Smooth muscle cell (in vitro differentiated cells): Measurements from ENCODE around the gene DNAI2. TPM values are rescaled to one million over a fixed set of nuclear protein-coding genes. Genes with fewer than 3 reads are reported as not detected.
"Not testable (repeated sequence)": the region's sequence is repeated elsewhere in the genome, so short reads cannot be mapped to it uniquely, and the experiment has no call there.

Experiments
- DNase-seq: peaks from one replicate; lab custom pipeline; 2025; ENCODE audit not compliant: unreplicated experiment; lab: John Stamatoyannopoulos, UW
- H2AFZ ChIP-seq: fragments of 200-600 bp; sonication (generic); 2 replicates; pipeline ENCODE4 v1.6.0; 2016; ENCODE audit warnings: antibody characterized with exemption, low read depth, mild to moderate bottlenecking
- H3F3A ChIP-seq: fragments of 200-600 bp; sonication (generic); 2 replicates; pipeline ENCODE4 v1.6.0; 2017; ENCODE audit warnings: antibody characterized with exemption, low read depth
- H3K27ac ChIP-seq: fragments of 200-600 bp; sonication (generic); 2 replicates; pipeline ENCODE4 v1.5.1; 2016; ENCODE audit warnings: low read depth, mild to moderate bottlenecking
- H3K27me3 ChIP-seq: fragments of 200-600 bp; sonication (generic); 2 replicates; pipeline ENCODE4 v1.6.1; 2016; ENCODE audit warnings: low read depth, mild to moderate bottlenecking
- H3K36me3 ChIP-seq: fragments of 200-600 bp; sonication (generic); 2 replicates; pipeline ENCODE4 v1.5.1; 2016; ENCODE audit warnings: low read depth
- H3K4me1 ChIP-seq: fragments of 200-600 bp; sonication (generic); 2 replicates; pipeline ENCODE4 v1.5.1; 2016; ENCODE audit warnings: low read depth
- H3K4me2 ChIP-seq: fragments of 200-600 bp; sonication (generic); 2 replicates; pipeline ENCODE4 v1.6.0; 2016; ENCODE audit warnings: mild to moderate bottlenecking
- H3K4me3 ChIP-seq: fragments of 200-600 bp; sonication (generic); 2 replicates; pipeline ENCODE4 v1.5.1; 2016; ENCODE audit warnings: mild to moderate bottlenecking
- H3K79me2 ChIP-seq: fragments of 200-600 bp; sonication (generic); 2 replicates; pipeline ENCODE4 v1.6.0; 2016; ENCODE audit warnings: low read depth, mild to moderate bottlenecking
- H3K9ac ChIP-seq: fragments of 200-600 bp; sonication (generic); 2 replicates; pipeline ENCODE4 v1.6.0; 2016; ENCODE audit warnings: low read depth
- H3K9me3 ChIP-seq: fragments of 200-600 bp; sonication (generic); replicated peaks from 2 replicates; pipeline ENCODE4 v1.5.1; 2016; ENCODE audit warnings: low read depth
- H4K20me1 ChIP-seq: fragments of 200-600 bp; sonication (generic); 2 replicates; pipeline ENCODE4 v1.6.0; 2016; ENCODE audit warnings: low read depth
- WGBS: methylation state at CpG from one replicate; pipeline ENCODE4 v1.1.7; 2016; ENCODE audit warnings: low lambda C conversion rate; 5-methylcytosine and 5-hydroxymethylcytosine counted together
- polyA plus RNA-seq: library from polyadenylated mRNA; unstranded; fragments of >200 nt; fragmentation: Nextera tagmentation; extraction: Ambion mirVana; gene quantifications from 2 replicates; pipeline ENCODE4 v1.2.1, GENCODE V29; 2016
- total RNA-seq: library from RNA; depleted of rRNA; stranded (reverse); fragments of >200 nt; gene quantifications from 2 replicates; pipeline ENCODE4 v1.2.3, GENCODE V29; 2014
- TF ChIP-seq, protein P1 (sequence below): fragments of 200-600 bp; sonication (generic); IDR thresholded peaks from 2 replicates; pipeline ENCODE4 v1.5.1; 2017; ENCODE audit warnings: borderline replicate concordance, mild to moderate bottlenecking, antibody characterized with exemption; ENCODE audit not compliant: insufficient read depth, poor library complexity, severe bottlenecking

The DNAI2 gene
- total and polyA plus RNA-seq, 2 experiments from 2014 or later, result not detected

DNA sequence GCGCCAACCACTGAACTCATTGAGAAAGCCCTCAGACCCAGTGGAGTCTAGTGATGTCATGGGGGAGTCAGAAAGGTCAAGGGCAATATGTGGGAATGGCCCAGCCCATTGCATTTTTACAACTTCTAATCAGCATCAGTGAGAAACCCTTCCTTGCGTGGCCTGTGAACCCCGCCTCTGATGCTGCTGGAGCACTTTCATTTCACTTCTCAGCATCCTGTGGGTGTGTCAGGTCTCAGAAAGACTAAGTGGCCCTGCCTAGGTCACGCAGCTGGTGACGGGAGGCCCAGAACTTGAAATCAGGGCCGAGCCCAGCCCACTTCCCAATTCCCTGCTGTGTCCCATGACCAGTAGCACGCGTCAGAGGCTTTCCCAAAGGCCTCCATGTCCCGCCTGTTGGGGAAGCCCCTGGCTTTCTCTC lies 6.1 kb downstream of the DNAI2 start:
- 87% methylated on average over 9 of the region's 9 CpGs for WGBS
- H3K9me3 ChIP-seq, result no peaks in the 10 kb centered on the region
- no peak overlapping the region for H3K9ac ChIP-seq
- H3K79me2 ChIP-seq, result no peaks in the 10 kb centered on the region
- H3K4me3 ChIP-seq, result no peak overlapping the region
- no peaks in the 10 kb centered on the region for H4K20me1 ChIP-seq
- peaks cover 21% of the 10 kb centered on the region for H3K27me3 ChIP-seq
- no peaks in the 10 kb centered on the region for H3K36me3 ChIP-seq
- H2AFZ ChIP-seq, result no peak overlapping the region
- H3K4me1 ChIP-seq, result peaks cover 10% of the 10 kb centered on the region
- no peaks in the 10 kb centered on the region for H3F3A ChIP-seq
- no peak overlapping the region for H3K27ac ChIP-seq
- no peak for DNase-seq
- TF ChIP-seq, protein P1, sequence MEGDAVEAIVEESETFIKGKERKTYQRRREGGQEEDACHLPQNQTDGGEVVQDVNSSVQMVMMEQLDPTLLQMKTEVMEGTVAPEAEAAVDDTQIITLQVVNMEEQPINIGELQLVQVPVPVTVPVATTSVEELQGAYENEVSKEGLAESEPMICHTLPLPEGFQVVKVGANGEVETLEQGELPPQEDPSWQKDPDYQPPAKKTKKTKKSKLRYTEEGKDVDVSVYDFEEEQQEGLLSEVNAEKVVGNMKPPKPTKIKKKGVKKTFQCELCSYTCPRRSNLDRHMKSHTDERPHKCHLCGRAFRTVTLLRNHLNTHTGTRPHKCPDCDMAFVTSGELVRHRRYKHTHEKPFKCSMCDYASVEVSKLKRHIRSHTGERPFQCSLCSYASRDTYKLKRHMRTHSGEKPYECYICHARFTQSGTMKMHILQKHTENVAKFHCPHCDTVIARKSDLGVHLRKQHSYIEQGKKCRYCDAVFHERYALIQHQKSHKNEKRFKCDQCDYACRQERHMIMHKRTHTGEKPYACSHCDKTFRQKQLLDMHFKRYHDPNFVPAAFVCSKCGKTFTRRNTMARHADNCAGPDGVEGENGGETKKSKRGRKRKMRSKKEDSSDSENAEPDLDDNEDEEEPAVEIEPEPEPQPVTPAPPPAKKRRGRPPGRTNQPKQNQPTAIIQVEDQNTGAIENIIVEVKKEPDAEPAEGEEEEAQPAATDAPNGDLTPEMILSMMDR, result no peak
- H3K4me2 ChIP-seq, result no peak overlapping the region

DNA sequence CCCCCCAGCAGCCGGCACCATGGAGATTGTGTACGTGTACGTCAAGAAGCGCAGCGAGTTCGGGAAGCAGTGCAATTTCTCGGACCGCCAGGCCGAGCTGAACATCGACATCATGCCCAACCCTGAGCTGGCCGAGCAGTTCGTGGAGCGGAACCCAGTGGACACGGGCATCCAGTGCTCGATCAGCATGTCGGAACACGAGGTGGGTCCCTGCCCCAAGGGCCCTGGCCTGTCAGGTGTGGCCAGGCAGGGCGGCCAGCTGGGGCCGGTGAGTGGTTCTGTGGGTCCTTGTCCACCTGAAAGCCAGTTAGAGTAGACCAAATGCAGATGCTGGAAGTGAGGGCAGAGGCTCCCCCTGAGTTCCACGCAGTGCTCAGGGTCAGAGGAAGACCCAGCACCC lies 7.8 kb downstream of the DNAI2 start:
- Histone ChIP-seq H4K20me1 (no peaks in the 10 kb centered on the region), H3K27ac (no peak overlapping the region), H3K9me3 (no peaks in the 10 kb centered on the region), H3F3A (no peaks in the 10 kb centered on the region), H3K27me3 (peaks cover 19% of the 10 kb centered on the region), H2AFZ (no peak overlapping the region), H3K79me2 (no peaks in the 10 kb centered on the region), H3K4me1 (peaks cover 3% of the 10 kb centered on the region), H3K4me3 (no peak overlapping the region), H3K9ac (no peak overlapping the region), H3K36me3 (no peaks in the 10 kb centered on the region), H3K4me2 (no peak overlapping the region)
- no peak for DNase-seq
- TF ChIP-seq, protein P1, result no peak
- 94% methylated on average over 18 of the region's 20 CpGs for WGBS

DNA sequence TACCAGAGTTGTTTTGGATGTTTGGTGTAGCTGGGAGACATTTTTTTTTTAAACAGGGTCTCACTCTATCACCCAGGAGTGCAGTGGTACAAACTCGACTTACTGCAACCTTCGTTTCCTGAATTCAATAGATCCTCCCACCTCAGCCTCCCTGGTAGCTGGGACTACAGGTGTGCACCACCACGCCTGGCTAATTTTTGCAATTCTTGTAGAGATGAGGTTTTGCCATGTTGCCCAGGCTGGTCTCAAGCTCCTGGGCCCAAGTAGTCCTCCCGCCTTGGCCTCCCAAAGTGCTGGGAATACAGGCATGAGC lies 8.2 kb downstream of the DNAI2 start:
- H3K9me3 ChIP-seq, H3K36me3 ChIP-seq, H3K4me3 ChIP-seq, H3K4me1 ChIP-seq, H3K79me2 ChIP-seq, H3K4me2 ChIP-seq, H3F3A ChIP-seq, H4K20me1 ChIP-seq, DNase-seq, H3K27ac ChIP-seq, H2AFZ ChIP-seq, H3K9ac ChIP-seq: not testable (repeated sequence)
- WGBS, result 97% methylated on average over 4 of the region's 4 CpGs
- H3K27me3 ChIP-seq, result peaks cover 19% of the 10 kb centered on the region

DNA sequence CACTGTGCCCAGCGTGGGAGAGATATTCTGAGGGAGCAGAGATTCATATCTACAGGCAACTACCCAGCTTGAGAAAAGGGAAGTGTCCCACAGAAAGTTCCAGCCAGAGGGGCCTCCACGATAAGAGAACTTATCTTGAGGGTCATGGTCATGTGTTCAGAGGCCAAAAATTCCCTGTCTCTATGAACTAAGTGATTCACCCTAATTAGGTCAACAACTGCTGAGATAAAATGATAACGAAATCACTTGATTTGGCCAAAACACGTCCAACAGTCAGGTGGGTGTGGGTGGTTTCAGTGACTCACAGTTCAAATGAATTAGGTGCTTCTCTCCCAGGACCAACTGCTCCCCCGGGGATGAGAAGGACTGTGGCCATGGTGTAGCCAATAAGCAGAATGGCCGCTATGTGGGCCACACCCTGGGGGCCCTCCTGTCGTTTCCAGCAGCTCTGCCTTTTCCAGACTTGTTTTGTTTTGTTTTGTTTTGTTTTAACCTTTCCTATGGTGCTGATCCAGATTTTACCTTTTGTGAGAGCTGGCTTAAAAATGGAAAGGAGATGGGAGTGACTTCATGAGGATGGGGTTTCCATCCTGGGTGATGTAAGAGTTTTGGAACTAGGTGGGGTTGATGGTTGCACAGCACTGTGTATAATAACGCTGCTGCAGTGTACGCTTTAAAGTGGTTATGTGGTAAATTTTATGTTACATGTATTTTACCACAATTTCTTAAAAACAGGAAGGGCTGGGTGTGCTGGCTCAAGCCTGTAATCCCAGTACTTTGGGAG lies 8.7 kb downstream of the DNAI2 start:
- Histone ChIP-seq H2AFZ (no peak overlapping the region), H3K4me2 (no peak overlapping the region), H3F3A (no peaks in the 10 kb centered on the region), H3K79me2 (no peaks in the 10 kb centered on the region), H3K9ac (no peak overlapping the region), H3K27me3 (peaks cover 19% of the 10 kb centered on the region), H3K27ac (no peak overlapping the region), H3K4me1 (no peaks in the 10 kb centered on the region), H4K20me1 (no peaks in the 10 kb centered on the region), H3K4me3 (no peak overlapping the region), H3K36me3 (no peaks in the 10 kb centered on the region), H3K9me3 (no peaks in the 10 kb centered on the region)
- 58% methylated on average over 9 of the region's 9 CpGs for WGBS
- TF ChIP-seq, protein P1, result no peak
- no peak for DNase-seq
